Measurements from ENCODE around the gene CFAP52.
"Not testable (repeated sequence)": the region's sequence is repeated elsewhere in the genome, so short reads cannot be mapped to it uniquely, and the experiment has no call there.

CFAP52 gene

GRCh38 chr17:9571201-9571600 is 5.2 kb upstream of the CFAP52 start:
- no peak for DNase-seq (ENCODE audit: low spot score)

- DNase-seq (ENCODE audit: low spot score): peak; percentile 70
Observed at GRCh38 chr17:9575381-9576101, 901 bp upstream of the CFAP52 start, which contains the start of gene STX8. Gene STX8 (minus strand): TSS chr17:9575820. CDS start chr17:9575808, 12 bp downstream.

GRCh38 chr17:9577373-9577709 is 899 bp downstream of the CFAP52 start:
- no peak for DNase-seq (ENCODE audit: low spot score)

- no peak for DNase-seq (ENCODE audit: low spot score)
Observed at GRCh38 chr17:9587969-9588656, 11.7 kb downstream of the CFAP52 start.

- DNase-seq (ENCODE audit: low spot score): no peak
Observed at GRCh38 chr17:9594065-9594464, 17.6 kb downstream of the CFAP52 start.

GRCh38 chr17:9597638-9598037 is 21.2 kb downstream of the CFAP52 start:
- DNase-seq (ENCODE audit: low spot score): not testable (repeated sequence)

GRCh38 chr17:9598661-9599060 is 22.2 kb downstream of the CFAP52 start:
- no peak for DNase-seq (ENCODE audit: low spot score)

- not testable (repeated sequence) for DNase-seq (ENCODE audit: low spot score)
Observed at GRCh38 chr17:9604583-9604982, 28.1 kb downstream of the CFAP52 start.

- DNase-seq (ENCODE audit: low spot score): no peak
Observed at GRCh38 chr17:9606453-9606852, 30.0 kb downstream of the CFAP52 start.

GRCh38 chr17:9607058-9607457 is 30.6 kb downstream of the CFAP52 start:
- DNase-seq (ENCODE audit: low spot score): not testable (repeated sequence)

- no peak for DNase-seq (ENCODE audit: low spot score)
Observed at GRCh38 chr17:9611557-9611956, 35.1 kb downstream of the CFAP52 start.

- no peak for DNase-seq (ENCODE audit: low spot score)
Observed at GRCh38 chr17:9612006-9612405, 35.6 kb downstream of the CFAP52 start.

GRCh38 chr17:9615486-9615885 is 39.0 kb downstream of the CFAP52 start:
- no peak for DNase-seq (ENCODE audit: low spot score)

- DNase-seq (ENCODE audit: low spot score): no peak
Observed at GRCh38 chr17:9622961-9623360, 46.5 kb downstream of the CFAP52 start.

- no peak for DNase-seq (ENCODE audit: low spot score)
Observed at GRCh38 chr17:9628509-9628908, 52.1 kb downstream of the CFAP52 start.

- DNase-seq (ENCODE audit: low spot score): no peak
Observed at GRCh38 chr17:9632741-9633140, 56.3 kb downstream of the CFAP52 start.

GRCh38 chr17:9635340-9635739 is 58.9 kb downstream of the CFAP52 start:
- DNase-seq (ENCODE audit: low spot score): no peak

- DNase-seq (ENCODE audit: low spot score): no peak
Observed at GRCh38 chr17:9636501-9636900, 60.1 kb downstream of the CFAP52 start.

GRCh38 chr17:9640388-9640787 is 63.9 kb downstream of the CFAP52 start:
- DNase-seq (ENCODE audit: low spot score): not testable (repeated sequence)

- DNase-seq (ENCODE audit: low spot score): no peak
Observed at GRCh38 chr17:9643611-9644010, 67.2 kb downstream of the CFAP52 start.

- DNase-seq (ENCODE audit: low spot score): no peak
Observed at GRCh38 chr17:9644910-9645751, 68.7 kb downstream of the CFAP52 start, which contains the start of gene USP43. Gene USP43 (plus strand): TSS chr17:9645517. CDS start chr17:9645633, 116 bp downstream.

GRCh38 chr17:9645851-9646545 is 69.6 kb downstream of the CFAP52 start:
- DNase-seq (ENCODE audit: low spot score): no peak

All from NAMALWA (cell line).